Immature natural killer cell (primary cell): ENCODE measurements around the gene KANSL2. TPM values are rescaled to one million over a fixed set of nuclear protein-coding genes. Genes with fewer than 3 reads are reported as not detected.
"Not testable (repeated sequence)": the region's sequence is repeated elsewhere in the genome, so short reads cannot be mapped to it uniquely, and the experiment has no call there.

Experiments
- DNase-seq, 3 donors: peaks; one replicate each; pipeline ENCODE4 v3.0.0; 2022; ENCODE audit warnings: mixed read lengths in 1 of 3
- H3K27ac Mint-ChIP-seq, 6 donors: one replicate each; pipeline ENCODE4 v1.8.0; 2020; ENCODE audit warnings: mixed read lengths in 6 of 6, mild to moderate bottlenecking in 5 of 6, inconsistent platforms in 4 of 6, moderate library complexity in 3 of 6
- H3K27me3 Mint-ChIP-seq, 3 donors: one replicate each; pipeline ENCODE4 v1.8.0; 2020 to 2021; ENCODE audit warnings: low read depth in 3 of 3, mild to moderate bottlenecking in 3 of 3, mixed read lengths in 3 of 3, moderate library complexity in 3 of 3, inconsistent platforms in 1 of 3
- H3K36me3 Mint-ChIP-seq, 3 donors: one replicate each; pipeline ENCODE4 v1.8.0; 2020; ENCODE audit warnings: mixed read lengths in 3 of 3, inconsistent platforms in 2 of 3, mild to moderate bottlenecking in 2 of 3
- H3K4me1 Mint-ChIP-seq, 2 donors: one replicate each; pipeline ENCODE4 v1.8.0; 2020; ENCODE audit warnings: inconsistent platforms in 2 of 2, mild to moderate bottlenecking in 2 of 2, mixed read lengths in 2 of 2, moderate library complexity in 1 of 2
- H3K4me3 Mint-ChIP-seq, 5 donors: one replicate each; pipeline ENCODE4 v1.8.0; 2020; ENCODE audit warnings: mild to moderate bottlenecking in 5 of 5, mixed read lengths in 5 of 5, inconsistent platforms in 3 of 5, moderate library complexity in 3 of 5
- H3K9me3 Mint-ChIP-seq, 6 donors: one replicate each; pipeline ENCODE4 v1.8.0; 2020; ENCODE audit warnings: mild to moderate bottlenecking in 6 of 6, mixed read lengths in 6 of 6, inconsistent platforms in 4 of 6, moderate library complexity in 3 of 6
- polyA plus RNA-seq, 3 donors: library from polyadenylated mRNA; unstranded; fragments of 300-500 nt; fragmentation: Illumina TruSeq; gene quantifications; one replicate each; pipeline ENCODE4 v1.2.3, GENCODE V29; 2021

Gene KANSL2
- polyA plus RNA-seq, 3 donors from 2014 or later: 36.7 to 51.4 (median 40.1) TPM

- peaks cover 53 to 64% of the 10 kb centered on the region in 2 donors for H3K4me1 Mint-ChIP-seq
- no peak for DNase-seq
- H3K4me3 Mint-ChIP-seq: peak overlapping the region; percentile 93 to 98 (median 98)
- H3K9me3 Mint-ChIP-seq: no peaks in the 10 kb centered on the region
- peaks cover 3 to 10% (median 5%) of the 10 kb centered on the region in 3 donors for H3K27me3 Mint-ChIP-seq
- peak overlapping the region; percentile 58 to 98 (median 96) for H3K27ac Mint-ChIP-seq
- H3K36me3 Mint-ChIP-seq: peaks cover 0 to 22% (median 4%) of the 10 kb centered on the region in 3 donors
These were observed 1.2 kb downstream of the KANSL2 start for GRCh38 chr12:48680861-48681260.

GRCh38 chr12:48678551-48679185 lies 3.4 kb downstream of the KANSL2 start:
- no peaks in the 10 kb centered on the region for H3K9me3 Mint-ChIP-seq
- peaks cover 3 to 10% (median 5%) of the 10 kb centered on the region in 3 donors for H3K27me3 Mint-ChIP-seq
- H3K4me3 Mint-ChIP-seq: peak overlapping the region; percentile 21 to 63 (median 50)
- H3K27ac Mint-ChIP-seq: peak overlapping the region; percentile 17 to 82 (median 71)
- peaks cover 0 to 22% (median 4%) of the 10 kb centered on the region in 3 donors for H3K36me3 Mint-ChIP-seq
- DNase-seq: no peak
- peaks cover 57 to 69% of the 10 kb centered on the region in 2 donors for H3K4me1 Mint-ChIP-seq

GRCh38 chr12:48671231-48671856 lies 10.7 kb downstream of the KANSL2 start:
- H3K9me3 Mint-ChIP-seq: no peaks in the 10 kb centered on the region
- DNase-seq: no peak
- peaks cover 6 to 18% of the 10 kb centered on the region in 2 donors for H3K4me1 Mint-ChIP-seq
- H3K4me3 Mint-ChIP-seq: no peak overlapping the region
- no peaks in the 10 kb centered on the region for H3K27me3 Mint-ChIP-seq
- peak overlapping the region in 1 of 6 donors; percentile 48 for H3K27ac Mint-ChIP-seq
- H3K36me3 Mint-ChIP-seq: peaks cover 11 to 26% (median 15%) of the 10 kb centered on the region in 3 donors

GRCh38 chr12:48668996-48669395 lies 13.0 kb downstream of the KANSL2 start:
- Mint-ChIP-seq H3K9me3 (no peaks in the 10 kb centered on the region), H3K27ac (peak overlapping the region in 2 of 6 donors; percentile 9 to 25), H3K27me3 (peaks cover 0 to 3% (median 0%) of the 10 kb centered on the region in 3 donors), H3K36me3 (peaks cover 11 to 31% (median 15%) of the 10 kb centered on the region in 3 donors), H3K4me3 (no peak overlapping the region), H3K4me1 (peaks cover 2 to 8% of the 10 kb centered on the region in 2 donors)
- no peak for DNase-seq

DNA sequence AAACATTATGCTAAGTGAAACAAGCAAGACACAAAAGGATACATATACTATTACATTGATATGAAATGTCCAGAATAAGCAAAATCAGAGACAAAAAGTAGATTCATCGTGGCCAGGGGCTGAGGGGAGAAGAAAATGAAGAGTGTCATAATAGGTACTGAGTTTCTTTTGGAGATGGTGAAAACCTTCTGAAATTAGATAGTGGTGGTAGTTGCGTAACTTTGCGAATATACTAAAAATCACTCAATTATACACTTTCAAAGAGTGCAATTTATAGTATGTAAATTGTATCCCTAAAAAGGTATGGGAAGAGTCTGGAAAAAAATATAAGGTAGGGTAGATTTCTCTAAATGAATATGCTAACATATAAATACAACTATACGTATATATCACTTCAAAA lies 22.2 kb downstream of the KANSL2 start:
- DNase-seq: no peak
- Mint-ChIP-seq H3K27ac (no peak overlapping the region), H3K4me1 (peaks cover 0 to 13% of the 10 kb centered on the region in 2 donors), H3K36me3 (peaks cover 6 to 30% (median 6%) of the 10 kb centered on the region in 3 donors), H3K27me3 (peaks cover 0 to 3% (median 0%) of the 10 kb centered on the region in 3 donors), H3K4me3 (no peak overlapping the region), H3K9me3 (no peaks in the 10 kb centered on the region)

GRCh38 chr12:48651681-48652080 lies 30.4 kb downstream of the KANSL2 start:
- no peaks in the 10 kb centered on the region for H3K9me3 Mint-ChIP-seq
- peak overlapping the region in 4 of 6 donors; percentile 9 to 67 (median 19) for H3K27ac Mint-ChIP-seq
- peaks cover 0 to 5% (median 0%) of the 10 kb centered on the region in 3 donors for H3K27me3 Mint-ChIP-seq
- DNase-seq: no peak
- no peak overlapping the region for H3K4me3 Mint-ChIP-seq
- H3K4me1 Mint-ChIP-seq: peaks cover 0 to 12% of the 10 kb centered on the region in 2 donors
- peaks cover 10 to 45% (median 19%) of the 10 kb centered on the region in 3 donors for H3K36me3 Mint-ChIP-seq

GRCh38 chr12:48645354-48645753 lies 36.7 kb downstream of the KANSL2 start:
- DNase-seq, H3K4me3 Mint-ChIP-seq, H3K9me3 Mint-ChIP-seq, H3K27ac Mint-ChIP-seq, H3K27me3 Mint-ChIP-seq, H3K4me1 Mint-ChIP-seq: not testable (repeated sequence)
- peaks cover 12 to 26% (median 16%) of the 10 kb centered on the region in 3 donors for H3K36me3 Mint-ChIP-seq

GRCh38 chr12:48643011-48643410 lies 39.0 kb downstream of the KANSL2 start:
- H3K9me3 Mint-ChIP-seq: no peaks in the 10 kb centered on the region
- peaks cover 17 to 29% (median 21%) of the 10 kb centered on the region in 3 donors for H3K36me3 Mint-ChIP-seq
- no peak overlapping the region for H3K4me3 Mint-ChIP-seq
- H3K27ac Mint-ChIP-seq: no peak overlapping the region
- no peaks in the 10 kb centered on the region for H3K4me1 Mint-ChIP-seq
- no peaks in the 10 kb centered on the region for H3K27me3 Mint-ChIP-seq
- no peak for DNase-seq

DNA sequence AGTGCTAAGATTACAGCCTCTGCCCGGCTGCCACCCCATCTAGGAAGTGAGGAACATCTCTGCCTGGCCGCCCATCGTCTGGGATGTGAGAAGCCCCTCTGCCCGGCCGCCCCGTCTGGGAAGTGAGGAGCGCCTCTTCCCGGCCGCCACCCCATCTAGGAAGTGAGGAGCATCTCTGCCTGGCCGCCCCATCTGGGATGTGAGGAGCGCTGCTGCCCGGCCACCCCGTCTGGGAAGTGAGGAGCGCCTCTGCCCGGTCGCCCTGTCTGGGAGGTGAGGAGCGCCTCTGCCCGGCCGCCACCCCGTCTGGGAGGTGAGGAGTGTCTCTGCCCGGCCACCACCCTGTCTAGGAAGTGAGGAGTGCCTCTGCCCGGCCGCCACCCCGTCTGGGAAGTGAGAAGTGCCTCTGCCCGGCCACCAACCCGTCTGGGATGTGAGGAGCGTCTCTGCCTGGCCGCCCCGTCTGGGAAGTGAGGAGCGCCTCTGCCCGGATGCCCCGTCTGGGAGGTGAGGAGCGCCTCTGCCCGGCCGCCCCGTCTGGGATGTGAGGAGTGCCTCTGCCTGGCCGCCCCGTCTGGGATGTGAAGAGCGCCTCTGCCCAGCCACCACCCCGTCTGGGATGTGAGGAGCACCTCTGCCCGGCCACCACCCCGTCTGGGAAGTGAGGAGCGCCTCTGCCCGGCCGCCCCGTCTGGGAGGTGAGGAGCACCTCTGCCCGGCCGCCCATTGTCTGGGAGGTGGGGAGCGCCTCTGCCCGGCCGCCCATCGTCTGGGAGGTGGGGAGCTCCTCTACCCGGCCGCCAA lies 40.1 kb downstream of the KANSL2 start:
- H3K4me1 Mint-ChIP-seq, DNase-seq, H3K4me3 Mint-ChIP-seq, H3K27ac Mint-ChIP-seq, H3K27me3 Mint-ChIP-seq, H3K9me3 Mint-ChIP-seq: not testable (repeated sequence)
- H3K36me3 Mint-ChIP-seq: peaks cover 14 to 26% (median 18%) of the 10 kb centered on the region in 3 donors

GRCh38 chr12:48640854-48641253 lies 41.2 kb downstream of the KANSL2 start:
- H3K4me3 Mint-ChIP-seq: no peak overlapping the region
- H3K36me3 Mint-ChIP-seq: peaks cover 14 to 26% (median 18%) of the 10 kb centered on the region in 3 donors
- no peak overlapping the region for H3K27ac Mint-ChIP-seq
- no peaks in the 10 kb centered on the region for H3K27me3 Mint-ChIP-seq
- no peak for DNase-seq
- H3K4me1 Mint-ChIP-seq: no peaks in the 10 kb centered on the region
- no peaks in the 10 kb centered on the region for H3K9me3 Mint-ChIP-seq

DNA sequence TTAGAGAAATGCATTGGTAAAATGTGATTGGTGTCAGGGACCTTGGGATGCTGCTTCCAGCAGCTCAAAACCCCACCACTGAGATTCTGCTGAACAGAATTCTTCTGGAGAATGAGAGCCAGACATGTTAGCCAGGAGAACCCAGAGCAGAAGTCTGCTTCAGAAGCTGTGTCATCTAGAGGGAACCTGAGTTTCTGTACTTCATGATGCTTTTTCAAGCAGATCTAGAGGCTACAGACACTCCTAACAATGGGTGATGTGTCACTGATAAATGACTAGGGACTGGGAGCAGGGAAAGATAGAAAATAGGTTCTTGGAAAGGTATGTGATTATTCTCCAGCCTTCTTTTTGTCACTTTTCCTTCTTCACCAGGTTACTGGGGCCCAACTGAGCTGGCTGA lies 41.6 kb downstream of the KANSL2 start:
- Mint-ChIP-seq H3K27me3 (no peaks in the 10 kb centered on the region), H3K9me3 (no peaks in the 10 kb centered on the region), H3K36me3 (peaks cover 14 to 26% (median 18%) of the 10 kb centered on the region in 3 donors), H3K4me1 (no peaks in the 10 kb centered on the region), H3K27ac (no peak overlapping the region), H3K4me3 (no peak overlapping the region)
- DNase-seq: no peak

GRCh38 chr12:48631071-48631470 lies 51.0 kb downstream of the KANSL2 start:
- Mint-ChIP-seq H3K4me3 (no peak overlapping the region), H3K27me3 (peaks cover 7 to 10% (median 7%) of the 10 kb centered on the region in 3 donors), H3K9me3 (no peaks in the 10 kb centered on the region), H3K4me1 (no peaks in the 10 kb centered on the region), H3K27ac (no peak overlapping the region), H3K36me3 (peaks cover 0 to 3% (median 0%) of the 10 kb centered on the region in 3 donors)
- DNase-seq: no peak

- Mint-ChIP-seq H3K36me3 (peaks cover 0 to 3% (median 0%) of the 10 kb centered on the region in 3 donors), H3K4me1 (no peaks in the 10 kb centered on the region), H3K27me3 (peaks cover 7 to 10% (median 7%) of the 10 kb centered on the region in 3 donors), H3K4me3 (no peak overlapping the region), H3K9me3 (no peaks in the 10 kb centered on the region), H3K27ac (no peak overlapping the region)
- DNase-seq: no peak
These were observed 51.7 kb downstream of the KANSL2 start for GRCh38 chr12:48630346-48630745.

- peaks cover 0 to 3% (median 0%) of the 10 kb centered on the region in 3 donors for H3K36me3 Mint-ChIP-seq
- H3K9me3 Mint-ChIP-seq: no peaks in the 10 kb centered on the region
These were observed 52.5 kb downstream of the KANSL2 start for GRCh38 chr12:48629541-48629940.

More at GRCh38 chr12:48629541-48629940, 52.5 kb downstream of the KANSL2 start:
- no peak for DNase-seq
- Mint-ChIP-seq H3K4me3 (no peak overlapping the region), H3K27ac (no peak overlapping the region), H3K4me1 (no peaks in the 10 kb centered on the region), H3K27me3 (peaks cover 7 to 13% (median 7%) of the 10 kb centered on the region in 3 donors)
